Muscle layer of colon (tissue), 2 donors: Measurements from ENCODE around the gene TNIK.
"Not testable (repeated sequence)": the region's sequence is repeated elsewhere in the genome, so short reads cannot be mapped to it uniquely, and the experiment has no call there.

Source experiments
- H3K27ac ChIP-seq: one replicate; pipeline ENCODE4 v1.7.0; 2013; ENCODE audit warnings: low read depth, mild to moderate bottlenecking, low read length, moderate library complexity
- H3K27me3 ChIP-seq, 2 donors: one replicate each; pipeline ENCODE4 v1.7.0; 2013; ENCODE audit warnings: low read length in 2 of 2, mild to moderate bottlenecking in 2 of 2; ENCODE audit not compliant: insufficient read depth in 2 of 2, control insufficient read depth in 1 of 2
- H3K36me3 ChIP-seq: one replicate; pipeline ENCODE4 v1.7.0; 2013; ENCODE audit warnings: mild to moderate bottlenecking, low read length; ENCODE audit not compliant: insufficient read depth
- H3K4me1 ChIP-seq: one replicate; pipeline ENCODE4 v1.7.0; 2013; ENCODE audit warnings: mild to moderate bottlenecking, low read length; ENCODE audit not compliant: insufficient read depth
- H3K4me3 ChIP-seq, 2 donors: one replicate each; pipeline ENCODE4 v1.7.0; 2013; ENCODE audit warnings: low read length in 2 of 2, low read depth in 1 of 2, mild to moderate bottlenecking in 1 of 2, moderate library complexity in 1 of 2
- H3K9ac ChIP-seq: one replicate; pipeline ENCODE4 v1.7.0; 2013; ENCODE audit warnings: low read length
- H3K9me3 ChIP-seq: one replicate; pipeline ENCODE4 v1.7.0; 2013; ENCODE audit warnings: mild to moderate bottlenecking, low read length
- donor health status: abdominal sarcoma.
- donor health status: Adenocarcinoma of cecum.

Gene TNIK

DNA sequence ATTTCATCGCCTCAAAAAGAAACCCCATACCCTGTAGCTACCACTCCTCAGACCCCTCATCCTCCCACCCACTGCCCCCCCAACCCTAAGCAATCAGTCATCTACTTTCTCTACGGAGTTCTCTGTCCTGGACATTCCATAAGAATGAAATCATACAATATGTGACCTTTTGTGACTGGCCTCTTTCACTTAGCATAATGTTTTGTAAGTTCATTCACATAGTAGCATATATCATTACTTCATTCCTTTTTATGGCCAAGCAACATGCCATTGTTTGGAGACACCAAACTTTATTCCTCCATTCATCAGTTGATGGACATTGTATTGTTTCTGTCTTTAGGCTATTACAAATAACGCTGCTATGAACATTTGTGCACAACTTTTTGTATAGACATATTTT, 64.2 kb downstream of the TNIK start:
- no peaks in the 10 kb centered on the region for H3K36me3 ChIP-seq
- no peak overlapping the region for H3K4me3 ChIP-seq
- peaks cover 13% of the 10 kb centered on the region for H3K4me1 ChIP-seq
- no peak overlapping the region for H3K9ac ChIP-seq
- no peak overlapping the region for H3K27ac ChIP-seq
- H3K27me3 ChIP-seq = no peaks in the 10 kb centered on the region
- no peaks in the 10 kb centered on the region for H3K9me3 ChIP-seq

DNA sequence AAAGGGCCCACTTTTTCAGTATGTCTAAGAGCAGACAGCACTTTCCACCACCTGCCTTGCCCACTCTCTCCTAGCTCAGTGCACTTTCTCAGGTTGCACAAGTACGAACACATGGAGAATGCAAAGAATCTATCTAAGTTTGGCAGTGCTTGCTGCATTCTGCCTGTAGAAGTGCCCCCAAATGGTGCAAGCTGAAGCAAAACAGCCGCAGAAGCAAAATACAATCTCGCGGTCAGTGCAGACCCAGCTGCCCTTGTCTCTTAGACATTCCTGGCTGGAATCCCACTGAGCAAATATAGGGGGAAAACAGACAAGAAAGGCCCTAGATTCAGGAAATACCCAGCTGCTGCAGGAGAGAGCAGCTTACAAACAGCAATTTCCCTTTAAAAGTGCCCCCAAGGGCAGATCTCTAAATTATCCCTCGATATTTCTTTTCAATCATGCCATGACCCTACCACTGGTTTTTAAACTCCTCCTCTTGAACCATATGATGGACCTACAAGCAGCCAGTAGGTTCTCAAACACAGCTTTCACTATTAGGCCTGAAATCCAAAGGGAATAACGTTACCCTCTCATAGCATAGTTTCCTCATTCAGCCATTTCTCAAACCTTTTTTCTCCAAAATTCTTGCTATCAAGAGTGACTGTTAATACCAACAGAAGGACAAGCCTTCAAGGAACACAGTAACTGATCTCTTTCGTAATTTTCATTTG, 67.0 kb downstream of the TNIK start:
- no peaks in the 10 kb centered on the region for H3K27me3 ChIP-seq
- H3K9me3 ChIP-seq = no peaks in the 10 kb centered on the region
- no peak overlapping the region for H3K27ac ChIP-seq
- H3K9ac ChIP-seq = no peak overlapping the region
- peaks cover 8% of the 10 kb centered on the region for H3K4me1 ChIP-seq
- H3K36me3 ChIP-seq = no peaks in the 10 kb centered on the region
- no peak overlapping the region for H3K4me3 ChIP-seq

- no peaks in the 10 kb centered on the region for H3K27me3 ChIP-seq
- peaks cover 8% of the 10 kb centered on the region for H3K4me1 ChIP-seq
- H3K9ac ChIP-seq = no peak overlapping the region
- no peaks in the 10 kb centered on the region for H3K36me3 ChIP-seq
- H3K27ac ChIP-seq = no peak overlapping the region
- no peaks in the 10 kb centered on the region for H3K9me3 ChIP-seq
- H3K4me3 ChIP-seq = no peak overlapping the region
Measured at GRCh38 chr3:171391432-171391831, 68.8 kb downstream of the TNIK start.

DNA sequence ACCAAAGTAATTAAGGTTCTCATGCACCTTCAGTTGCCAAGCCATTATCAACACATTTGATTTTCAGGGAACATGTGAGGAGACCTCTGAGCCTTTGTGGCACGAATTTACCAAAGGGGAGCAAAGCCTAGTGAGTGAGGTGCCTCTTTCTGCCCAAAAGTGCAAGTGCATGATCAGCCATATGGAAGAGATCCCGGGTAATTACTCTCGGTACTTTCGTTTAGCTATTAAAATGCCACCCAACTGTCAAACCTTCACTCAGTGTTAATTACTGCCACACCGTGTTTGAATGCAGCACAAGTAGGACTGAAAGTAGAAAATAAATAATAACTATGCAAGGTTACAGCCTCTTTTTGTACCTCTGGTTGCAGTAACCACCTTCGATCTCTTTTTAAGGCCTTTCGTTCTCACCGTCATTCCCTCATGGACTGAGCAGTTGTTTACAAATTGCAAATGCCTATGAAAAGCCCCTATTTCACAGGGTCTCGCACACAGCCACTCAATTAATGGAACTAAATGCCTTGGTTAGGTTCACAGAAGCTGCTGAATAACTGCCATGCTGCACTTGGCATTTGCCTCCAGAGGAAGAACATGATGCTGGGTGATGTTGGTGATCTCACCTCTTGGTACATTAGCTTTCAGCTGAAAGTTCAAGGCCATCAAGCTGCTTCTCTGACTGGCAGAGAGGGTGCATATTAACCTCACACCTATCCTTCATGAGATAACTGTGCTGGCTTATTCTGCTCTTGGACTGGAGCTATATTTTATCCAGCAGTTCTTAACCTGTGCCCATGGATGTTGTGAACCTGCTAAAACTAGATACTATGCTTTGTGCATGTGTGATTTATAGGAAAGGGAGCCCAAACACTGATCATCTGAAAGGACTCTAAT, 69.9 kb downstream of the TNIK start:
- no peaks in the 10 kb centered on the region for H3K36me3 ChIP-seq

DNA sequence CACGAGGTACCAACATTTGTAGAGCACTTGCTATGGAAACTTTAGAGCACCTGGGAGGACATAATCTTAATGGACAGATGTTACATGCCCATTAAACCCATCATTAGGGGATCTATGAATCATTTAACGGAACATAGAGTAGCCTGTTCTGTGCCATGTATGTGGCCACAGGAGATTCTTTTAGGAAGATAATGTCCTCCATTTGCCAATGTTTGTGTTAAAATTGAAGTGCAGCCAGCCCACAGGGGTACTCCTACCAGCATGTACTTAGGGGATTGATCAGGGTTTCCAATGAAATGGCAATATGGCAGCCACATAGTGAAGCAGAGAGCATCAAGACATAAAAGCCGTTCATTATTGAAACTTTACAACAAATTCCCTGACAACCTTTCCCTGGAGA, 70.7 kb downstream of the TNIK start:
- Histone ChIP-seq H3K27me3 (no peaks in the 10 kb centered on the region), H3K4me1 (peaks cover 8% of the 10 kb centered on the region), H3K9ac (no peak overlapping the region), H3K9me3 (no peaks in the 10 kb centered on the region), H3K4me3 (no peak overlapping the region), H3K27ac (no peak overlapping the region), H3K36me3 (no peaks in the 10 kb centered on the region)

More for the DNA sequence above, 69.9 kb downstream of the TNIK start:
- Histone ChIP-seq H3K27me3 (no peaks in the 10 kb centered on the region), H3K9ac (no peak overlapping the region), H3K9me3 (no peaks in the 10 kb centered on the region), H3K4me3 (no peak overlapping the region), H3K4me1 (peaks cover 8% of the 10 kb centered on the region), H3K27ac (no peak overlapping the region)

DNA sequence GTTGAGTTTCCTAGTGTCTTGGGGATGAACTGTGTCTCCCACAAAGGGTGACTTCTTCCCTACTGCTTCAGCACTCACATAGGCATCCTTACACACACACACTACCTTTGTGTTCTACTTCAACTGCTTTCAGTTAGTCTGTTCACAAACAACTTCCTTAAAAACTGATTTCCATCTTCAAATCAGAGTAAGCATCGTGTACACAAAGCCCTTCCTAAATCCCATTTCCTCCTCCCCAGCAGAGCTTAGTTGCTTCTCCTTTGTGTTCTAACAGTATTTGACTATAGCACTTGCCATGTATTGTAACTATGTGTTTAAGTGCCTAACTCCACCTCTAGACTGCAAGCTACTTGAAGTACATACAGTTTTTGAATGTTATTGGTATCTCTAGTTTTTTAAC, 71.7 kb downstream of the TNIK start:
- Histone ChIP-seq H3K4me3 (no peak overlapping the region), H3K4me1 (peaks cover 18% of the 10 kb centered on the region), H3K9ac (no peak overlapping the region), H3K9me3 (no peaks in the 10 kb centered on the region), H3K36me3 (no peaks in the 10 kb centered on the region), H3K27ac (no peak overlapping the region), H3K27me3 (no peaks in the 10 kb centered on the region)

DNA sequence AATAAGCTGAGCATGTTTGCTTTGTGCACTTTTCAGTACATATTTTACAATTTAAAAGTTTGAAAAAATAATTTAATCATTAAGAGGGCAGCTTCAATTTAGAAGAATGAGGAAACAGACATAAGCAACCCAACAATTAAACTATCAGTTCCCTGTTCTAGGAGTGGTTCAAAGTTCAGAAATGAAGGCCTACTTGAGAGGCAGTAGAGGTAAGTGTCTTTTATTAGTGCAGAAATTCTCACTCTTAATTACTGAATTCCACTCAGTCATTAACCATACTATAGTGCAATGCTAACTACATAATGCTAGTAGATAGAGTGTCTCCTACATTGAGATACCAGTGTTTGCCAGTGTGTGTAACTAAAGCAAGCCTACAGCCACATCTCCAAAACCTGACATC, 73.1 kb downstream of the TNIK start:
- Histone ChIP-seq H3K4me1 (peaks cover 18% of the 10 kb centered on the region), H3K9me3 (no peaks in the 10 kb centered on the region), H3K27me3 (no peaks in the 10 kb centered on the region), H3K9ac (no peak overlapping the region), H3K36me3 (no peaks in the 10 kb centered on the region), H3K27ac (no peak overlapping the region), H3K4me3 (no peak overlapping the region)

- H3K4me1 ChIP-seq = peaks cover 33% of the 10 kb centered on the region
- no peaks in the 10 kb centered on the region for H3K9me3 ChIP-seq
Measured at GRCh38 chr3:171385086-171385485, 75.1 kb downstream of the TNIK start.

DNA sequence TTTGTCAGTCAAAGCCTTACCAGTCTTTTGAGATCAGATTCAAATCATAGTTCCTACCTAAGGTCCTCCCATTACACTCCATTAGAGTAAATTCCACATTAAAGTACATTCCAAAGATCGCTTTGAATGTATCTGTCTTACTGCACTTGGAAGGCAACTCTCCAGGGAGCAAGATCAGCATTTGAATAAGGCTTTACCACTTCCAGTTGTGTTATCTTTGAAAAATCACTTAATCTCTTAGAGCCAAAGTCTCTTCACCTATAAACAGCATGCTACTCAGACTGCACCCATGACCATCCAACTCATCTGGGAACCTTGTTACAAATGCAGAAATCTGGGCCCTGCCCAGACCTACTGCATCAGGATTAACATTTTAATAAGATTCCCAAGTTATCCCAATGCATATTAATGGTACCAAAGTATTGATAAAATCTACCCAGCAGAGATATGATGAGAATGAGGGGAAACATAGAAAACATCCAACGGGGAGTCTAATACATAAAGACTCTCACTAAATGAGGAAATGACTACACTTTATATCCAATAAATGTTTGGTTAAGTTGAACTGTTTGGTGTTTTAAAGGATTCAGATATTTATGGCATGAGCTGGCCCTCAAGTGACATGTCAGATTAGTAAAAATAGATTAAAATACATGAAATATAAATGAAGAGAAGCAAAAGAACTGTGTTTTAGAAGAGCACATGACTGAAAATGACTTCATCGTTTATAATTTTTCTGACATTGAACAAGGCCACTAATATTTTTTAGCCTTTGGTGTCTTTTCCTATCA, 75.9 kb downstream of the TNIK start:
- Histone ChIP-seq H3K27me3 (no peaks in the 10 kb centered on the region), H3K4me1 (peaks cover 35% of the 10 kb centered on the region), H3K9me3 (no peaks in the 10 kb centered on the region), H3K27ac (no peak overlapping the region), H3K9ac (no peak overlapping the region), H3K36me3 (no peaks in the 10 kb centered on the region), H3K4me3 (no peak overlapping the region)

More at GRCh38 chr3:171385086-171385485, 75.1 kb downstream of the TNIK start:
- Histone ChIP-seq H3K36me3 (no peaks in the 10 kb centered on the region), H3K27ac (no peak overlapping the region), H3K27me3 (no peaks in the 10 kb centered on the region), H3K4me3 (no peak overlapping the region), H3K9ac (no peak overlapping the region)

DNA sequence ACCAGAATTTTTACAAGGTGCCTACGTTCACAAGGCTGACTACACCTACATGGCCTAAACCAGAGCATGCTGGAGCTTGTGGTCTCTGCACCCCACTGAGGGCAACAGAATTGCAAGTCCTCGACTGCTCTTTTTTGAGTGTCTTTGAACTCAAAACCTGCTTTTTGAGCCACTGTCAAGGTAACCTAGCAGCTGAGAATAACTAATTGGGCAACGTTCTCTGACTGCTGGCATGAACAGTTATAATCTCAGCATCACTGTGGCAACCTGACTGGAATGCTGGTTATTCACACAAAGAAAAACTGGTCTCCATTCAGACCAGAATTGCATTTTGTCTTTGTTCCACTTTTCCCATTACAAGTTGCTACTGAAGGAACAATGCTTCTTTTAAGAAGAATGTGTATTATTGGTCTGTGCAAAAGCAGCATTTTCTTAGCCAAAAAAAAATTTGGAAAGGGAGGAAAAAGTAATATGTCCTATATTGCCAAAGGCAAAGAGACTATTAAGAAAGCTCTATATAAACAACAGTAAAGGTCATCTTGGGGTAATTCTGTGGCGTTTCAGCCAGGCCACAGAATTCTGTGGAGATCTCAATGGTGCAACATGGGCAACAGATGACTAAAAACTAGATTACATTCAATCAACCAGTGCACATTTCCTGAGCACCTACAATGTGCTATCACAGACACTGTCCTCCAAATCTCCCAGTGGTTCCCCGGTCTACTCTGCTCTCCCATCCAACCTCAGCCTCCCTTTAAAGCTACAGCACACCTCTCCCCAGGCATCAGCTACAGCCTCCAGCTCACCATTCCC, 76.8 kb downstream of the TNIK start:
- H3K36me3 ChIP-seq = no peaks in the 10 kb centered on the region
- H3K4me3 ChIP-seq = no peak overlapping the region
- H3K27ac ChIP-seq = no peak overlapping the region
- H3K27me3 ChIP-seq = no peaks in the 10 kb centered on the region
- no peaks in the 10 kb centered on the region for H3K9me3 ChIP-seq
- no peak overlapping the region for H3K9ac ChIP-seq
- H3K4me1 ChIP-seq = peaks cover 35% of the 10 kb centered on the region

- not testable (repeated sequence) for H3K9me3 ChIP-seq, H3K27ac ChIP-seq, H3K9ac ChIP-seq, H3K4me3 ChIP-seq, H3K36me3 ChIP-seq, H3K27me3 ChIP-seq
- H3K4me1 ChIP-seq = peaks cover 42% of the 10 kb centered on the region
Measured at GRCh38 chr3:171382347-171382746, 77.9 kb downstream of the TNIK start.
